ENCODE measurements around the gene CCDC57. TPM values are rescaled to one million over a fixed set of nuclear protein-coding genes. Genes with fewer than 3 reads are reported as not detected.
"Not testable (repeated sequence)": the region's sequence is repeated elsewhere in the genome, so short reads cannot be mapped to it uniquely, and the experiment has no call there.

The CCDC57 gene
- total RNA-seq, 4 donors from 2014 or later = 14.8 to 32.0 (median 21.9) TPM

DNA sequence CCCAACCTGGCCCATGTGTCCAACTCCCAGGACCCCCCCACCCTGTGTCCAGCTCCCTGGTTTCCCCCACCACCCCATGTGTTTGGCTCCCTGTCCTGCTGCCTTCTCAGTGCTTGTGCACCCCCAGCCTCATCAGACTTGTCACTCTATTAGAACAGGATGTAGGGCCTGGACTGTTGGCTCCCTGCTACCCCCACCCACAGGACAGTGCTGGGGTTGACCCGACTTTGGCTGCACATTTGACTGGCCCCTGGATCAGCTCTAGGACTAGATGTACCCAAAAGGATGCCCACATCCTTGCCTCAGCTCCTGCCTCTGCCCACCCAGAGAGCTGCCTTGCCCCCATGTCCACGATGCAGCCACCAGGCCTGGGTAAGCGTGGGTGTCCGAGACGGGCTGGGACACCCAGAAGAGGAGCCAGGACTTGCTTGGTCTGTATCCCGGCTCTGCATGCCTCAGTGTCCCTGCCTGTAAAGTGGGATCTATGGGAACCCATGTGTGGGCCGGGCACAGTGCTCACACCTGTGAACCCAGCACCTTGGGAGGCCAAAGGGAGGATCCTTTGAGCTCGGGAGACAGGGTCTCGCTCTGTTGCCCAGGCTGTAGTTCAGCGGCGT is 1.5 kb upstream of the CCDC57 start:
- TF ChIP-seq, protein P1, sequence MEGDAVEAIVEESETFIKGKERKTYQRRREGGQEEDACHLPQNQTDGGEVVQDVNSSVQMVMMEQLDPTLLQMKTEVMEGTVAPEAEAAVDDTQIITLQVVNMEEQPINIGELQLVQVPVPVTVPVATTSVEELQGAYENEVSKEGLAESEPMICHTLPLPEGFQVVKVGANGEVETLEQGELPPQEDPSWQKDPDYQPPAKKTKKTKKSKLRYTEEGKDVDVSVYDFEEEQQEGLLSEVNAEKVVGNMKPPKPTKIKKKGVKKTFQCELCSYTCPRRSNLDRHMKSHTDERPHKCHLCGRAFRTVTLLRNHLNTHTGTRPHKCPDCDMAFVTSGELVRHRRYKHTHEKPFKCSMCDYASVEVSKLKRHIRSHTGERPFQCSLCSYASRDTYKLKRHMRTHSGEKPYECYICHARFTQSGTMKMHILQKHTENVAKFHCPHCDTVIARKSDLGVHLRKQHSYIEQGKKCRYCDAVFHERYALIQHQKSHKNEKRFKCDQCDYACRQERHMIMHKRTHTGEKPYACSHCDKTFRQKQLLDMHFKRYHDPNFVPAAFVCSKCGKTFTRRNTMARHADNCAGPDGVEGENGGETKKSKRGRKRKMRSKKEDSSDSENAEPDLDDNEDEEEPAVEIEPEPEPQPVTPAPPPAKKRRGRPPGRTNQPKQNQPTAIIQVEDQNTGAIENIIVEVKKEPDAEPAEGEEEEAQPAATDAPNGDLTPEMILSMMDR (IDR thresholded peaks at IDR 0.05) = no peak
- ATAC-seq (ENCODE audit: low FRiP score) (no peak), DNase-seq (ENCODE audit: low spot score) (no peak)

DNA sequence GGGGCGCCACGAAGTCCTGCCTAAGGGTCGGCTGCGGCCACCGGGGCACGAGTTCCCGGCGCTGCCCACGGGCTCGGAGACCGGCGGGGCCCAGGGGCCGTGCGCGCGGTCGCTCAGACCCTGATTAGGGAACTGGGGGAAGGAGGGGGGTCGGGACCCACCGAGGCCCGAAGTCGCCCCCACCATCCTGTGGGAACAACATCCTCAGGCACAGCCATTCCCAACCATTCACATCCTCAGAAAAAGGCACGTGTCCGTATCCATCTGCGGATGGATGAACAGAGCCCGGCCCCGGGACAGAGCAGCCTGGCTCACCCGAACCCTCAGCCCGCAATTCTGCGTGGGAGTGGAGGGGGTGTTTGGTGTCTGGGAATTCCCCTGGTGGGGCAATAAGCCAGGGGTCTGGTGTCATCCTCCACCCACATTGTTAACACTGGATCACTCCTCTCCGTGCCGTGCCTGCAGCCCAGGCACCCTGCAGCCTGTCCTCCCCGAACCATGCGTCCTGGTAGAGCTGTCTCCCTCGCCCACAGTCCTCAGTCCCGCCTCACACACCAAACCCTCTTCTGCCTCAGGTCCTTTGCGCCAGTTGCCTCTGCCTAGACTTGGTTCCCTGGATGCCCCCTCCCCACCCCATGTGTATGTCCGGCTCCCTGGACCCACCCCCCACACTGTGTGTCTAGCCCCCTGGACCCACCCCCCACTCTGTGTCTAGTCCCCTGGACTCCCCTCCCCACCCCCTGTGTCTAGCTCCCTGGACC is 789 bp upstream of the CCDC57 start:
- ATAC-seq (ENCODE audit: low FRiP score) (peak; percentile 73), DNase-seq (ENCODE audit: low spot score) (peak; percentile 53)
- TF ChIP-seq, protein P1 (IDR thresholded peaks at IDR 0.05) = no peak

DNA sequence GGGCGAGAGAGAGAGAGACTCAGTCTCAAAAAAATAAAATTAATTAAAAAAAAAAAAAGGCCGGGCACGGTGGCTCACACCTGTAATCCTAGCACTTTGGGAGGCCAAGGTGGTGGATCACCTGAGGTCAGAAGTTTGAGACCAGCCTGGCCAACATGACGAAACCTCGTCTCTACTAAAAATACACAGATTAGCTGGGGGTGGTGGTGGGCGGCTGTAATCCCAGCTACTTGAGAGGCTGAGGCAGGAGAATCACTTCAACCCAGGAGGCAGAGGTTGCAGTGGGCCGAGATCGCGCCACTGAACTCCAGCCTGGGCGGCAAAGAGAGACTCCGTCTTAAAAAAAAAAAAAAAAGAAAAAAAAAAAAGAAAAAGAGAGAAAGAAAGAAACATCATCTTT is 2.0 kb downstream of the CCDC57 start:
- DNase-seq (ENCODE audit: low spot score); ATAC-seq (ENCODE audit: low FRiP score): not testable (repeated sequence)

DNA sequence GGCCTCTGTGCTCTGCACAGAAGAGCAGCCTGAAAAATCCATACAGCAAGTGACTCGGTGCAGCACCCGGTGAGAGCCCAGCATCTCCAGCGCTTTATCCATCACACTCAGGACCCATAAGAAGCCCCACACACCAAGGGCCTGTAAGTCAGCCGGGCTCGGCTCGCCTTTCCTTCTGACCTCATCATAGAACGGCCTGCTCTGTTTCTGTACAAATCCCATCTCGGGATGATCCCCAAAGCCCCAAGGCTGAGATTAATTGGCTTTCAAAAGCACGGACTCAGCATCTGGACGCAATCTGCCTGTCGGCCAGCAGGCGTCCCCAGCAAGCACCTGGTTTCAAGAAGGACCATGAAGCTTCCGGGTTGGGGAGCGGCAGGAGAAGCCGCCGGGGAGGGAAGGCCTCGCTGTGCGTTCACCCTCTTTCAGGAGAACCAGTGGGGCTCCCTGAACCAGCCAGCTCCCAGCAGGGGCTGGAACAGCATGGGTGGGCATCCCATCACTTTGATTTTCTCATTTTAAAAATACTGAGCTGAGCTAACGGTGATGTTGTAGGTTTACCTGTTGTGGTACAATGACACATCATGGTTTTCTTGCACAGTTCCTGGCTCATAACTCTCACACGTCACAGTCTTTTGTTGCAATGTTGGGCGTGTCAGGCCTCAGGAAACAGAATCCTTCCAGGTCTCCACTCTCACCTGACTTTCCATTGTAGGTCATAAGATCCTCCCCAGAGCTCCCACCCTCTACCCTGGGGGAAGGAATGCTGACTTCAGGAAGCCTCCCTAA is 6.7 kb downstream of the CCDC57 start:
- TF ChIP-seq, protein P1 (IDR thresholded peaks at IDR 0.05) = peak in 1 of 3 donors; percentile 65
- ATAC-seq (ENCODE audit: low FRiP score) (peak; percentile 77), DNase-seq (ENCODE audit: low spot score) (peak; percentile 58)

DNA sequence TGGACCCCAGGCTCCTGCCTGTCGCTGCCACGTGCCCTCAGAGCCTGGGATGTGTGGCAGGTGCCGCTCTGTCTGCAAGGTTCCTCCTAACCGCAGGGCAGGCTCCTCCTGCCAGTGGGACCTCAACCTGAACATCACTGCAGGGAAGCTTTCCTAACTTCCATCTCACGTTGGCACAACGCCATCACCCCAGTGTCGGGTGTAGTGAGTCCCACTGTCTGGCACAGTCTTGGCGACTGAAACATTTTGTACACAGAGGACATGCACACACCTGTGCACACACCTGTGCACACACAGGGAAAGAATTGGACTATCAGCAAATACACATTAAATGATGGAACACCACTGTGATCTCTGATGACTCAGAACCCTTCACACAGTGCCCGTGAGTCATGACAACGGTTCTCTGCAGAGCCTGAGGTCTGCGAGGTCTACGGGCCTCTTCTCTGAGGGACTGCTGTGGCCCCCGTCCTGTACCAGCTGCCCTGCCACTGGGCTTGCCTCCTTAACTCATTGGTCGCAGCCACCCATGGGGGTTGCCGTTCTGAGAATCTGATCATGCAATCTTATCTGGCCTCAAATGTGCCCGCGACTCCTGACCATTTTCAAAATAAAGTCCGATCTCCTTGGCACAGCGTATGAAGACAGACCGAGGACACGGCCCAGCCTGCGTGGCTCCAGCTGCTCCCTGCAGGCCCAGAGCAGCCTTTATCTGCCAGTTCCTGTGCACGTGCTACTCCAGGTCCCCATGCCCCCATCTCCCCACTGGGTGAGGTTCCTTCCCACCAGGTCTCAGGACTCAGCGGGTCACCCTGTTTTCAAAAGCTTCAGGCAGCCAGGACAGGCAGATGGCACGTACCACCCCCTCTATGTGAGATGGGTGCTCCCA is 7.6 kb downstream of the CCDC57 start:
- TF ChIP-seq, protein P1 (IDR thresholded peaks at IDR 0.05) = no peak
- DNase-seq (ENCODE audit: low spot score) = no peak
- peak; percentile 37 for ATAC-seq (ENCODE audit: low FRiP score)

DNA sequence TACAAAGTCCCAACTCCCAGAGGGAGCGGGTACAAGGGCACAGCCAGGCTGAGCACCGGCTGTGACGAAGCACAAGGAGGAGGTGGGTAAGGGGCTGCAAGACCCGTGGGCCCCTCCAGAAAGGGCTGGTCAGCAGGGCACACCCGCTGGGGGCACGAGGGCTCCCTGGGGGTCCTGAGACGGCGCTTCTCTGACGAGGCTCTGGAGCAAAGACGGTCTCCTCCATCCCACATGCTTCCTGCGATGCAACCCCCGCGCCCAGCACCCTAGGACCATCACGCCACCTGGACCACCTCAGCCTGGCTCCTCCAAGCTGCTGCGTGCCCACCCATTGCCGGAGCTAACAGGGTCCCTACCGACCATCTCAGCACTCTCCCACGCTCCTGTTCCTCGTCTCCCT is 8.7 kb downstream of the CCDC57 start:
- no peak for ATAC-seq (ENCODE audit: low FRiP score)
- TF ChIP-seq, protein P1 (IDR thresholded peaks at IDR 0.05) = no peak
- no peak for DNase-seq (ENCODE audit: low spot score)
